GM13977 (cell line): Measurements from ENCODE around the gene SLC47A1.

Experiments used
- DNase-seq: peaks from one replicate; pipeline ENCODE4 v3.0.0; 2012; ENCODE audit warnings: low spot score
- CTCF ChIP-seq: IDR thresholded peaks from 2 replicates; pipeline ENCODE4 v1.5.1; 2012; ENCODE audit warnings: mild to moderate bottlenecking, control low read depth; ENCODE audit not compliant: insufficient read depth; ENCODE audit errors: extremely low read depth, missing control alignments
- in situ Hi-C: fragments of 300-500 bp; cut with MboI; formaldehyde crosslinking; loops from one replicate; pipeline ENCODE4 v1.12.0; 2022; ENCODE audit warnings: low sequenced_read_pairs, low pct_unique_long_range_greater_than_20kb, mixed read lengths, inconsistent platforms; ENCODE audit not compliant: unreplicated experiment

The SLC47A1 gene

GRCh38 chr17:19554393-19554792 lies 20.7 kb downstream of the SLC47A1 start:
- no peak for DNase-seq
- TF ChIP-seq CTCF: no peak
- in situ Hi-C loops: no loop called here

GRCh38 chr17:19555746-19556145 lies 22.1 kb downstream of the SLC47A1 start:
- no peak for DNase-seq
- in situ Hi-C loops: no loop called here
- no peak for TF ChIP-seq CTCF

GRCh38 chr17:19558946-19559345 lies 25.3 kb downstream of the SLC47A1 start:
- in situ Hi-C loops: no loop called here
- no peak for DNase-seq
- TF ChIP-seq CTCF: no peak

- in situ Hi-C loops: no loop called here
- DNase-seq: no peak
- no peak for TF ChIP-seq CTCF
Observed at GRCh38 chr17:19561697-19562318, 28.2 kb downstream of the SLC47A1 start.

- in situ Hi-C loops: no loop called here
- no peak for TF ChIP-seq CTCF
- no peak for DNase-seq
Observed at GRCh38 chr17:19565817-19566575, 32.3 kb downstream of the SLC47A1 start.

GRCh38 chr17:19567216-19568015 lies 33.8 kb downstream of the SLC47A1 start:
- in situ Hi-C loops: no loop called here
- TF ChIP-seq CTCF: no peak
- DNase-seq: no peak
